Nephron (organoid): Measurements from ENCODE around the gene SPATA16.
A peak's percentile ranks its signal among the peaks of the same experiment; 100 is the strongest.

Experiments
- H3K27ac Mint-ChIP-seq, 3 experiments: 2 replicates each; pipeline ENCODE4 v1.8.0; 2020; ENCODE audit warnings: mixed read lengths in 3 of 3, mild to moderate bottlenecking in 2 of 3, moderate library complexity in 1 of 3
- H3K27me3 Mint-ChIP-seq: 2 replicates; pipeline ENCODE4 v1.8.0; 2021; ENCODE audit warnings: low read depth, mild to moderate bottlenecking, moderate library complexity, mixed read lengths
- H3K36me3 Mint-ChIP-seq: 2 replicates; pipeline ENCODE4 v1.8.0; 2020; ENCODE audit warnings: low read depth, mixed read lengths
- H3K4me1 Mint-ChIP-seq: 2 replicates; pipeline ENCODE4 v1.8.0; 2020; ENCODE audit warnings: mixed read lengths
- H3K4me3 Mint-ChIP-seq, 3 experiments: 2 replicates each; pipeline ENCODE4 v1.8.0; 2020; ENCODE audit warnings: mild to moderate bottlenecking in 3 of 3, mixed read lengths in 3 of 3, moderate library complexity in 2 of 3
- H3K9me3 Mint-ChIP-seq: 2 replicates; pipeline ENCODE4 v1.8.0; 2020; ENCODE audit warnings: mixed read lengths
- TF ChIP-seq, protein P1 (sequence below), 3 experiments: fragments of 200-600 bp; sonication (generic); IDR thresholded peaks; one replicate each; pipeline ENCODE4 v1.5.0; 2021; ENCODE audit warnings: antibody characterized with exemption in 3 of 3; ENCODE audit not compliant: unreplicated experiment in 3 of 3

SPATA16 gene

DNA sequence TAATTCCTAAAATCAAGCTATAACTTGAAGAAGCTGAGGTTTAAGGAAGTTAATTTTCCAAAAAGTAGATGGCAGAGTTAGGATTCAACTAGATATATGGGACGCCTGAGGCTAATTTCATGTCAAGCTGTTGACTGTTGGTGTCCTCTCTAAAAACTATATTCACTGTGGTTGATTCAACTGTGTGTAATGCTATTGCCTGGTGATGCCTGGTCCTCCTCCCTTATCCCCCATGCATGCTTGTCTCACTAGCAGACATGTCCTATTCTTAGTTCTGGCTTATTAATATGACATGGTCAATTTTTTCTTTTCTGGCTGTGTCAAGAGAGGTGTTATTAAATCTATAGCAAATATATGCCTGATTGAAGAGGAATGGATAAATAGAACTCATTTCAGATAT, 156.1 kb downstream of the SPATA16 start:
- no peaks in the 10 kb centered on the region for H3K36me3 Mint-ChIP-seq
- H3K27me3 Mint-ChIP-seq: no peaks in the 10 kb centered on the region
- H3K9me3 Mint-ChIP-seq: no peaks in the 10 kb centered on the region
- TF ChIP-seq, protein P1, sequence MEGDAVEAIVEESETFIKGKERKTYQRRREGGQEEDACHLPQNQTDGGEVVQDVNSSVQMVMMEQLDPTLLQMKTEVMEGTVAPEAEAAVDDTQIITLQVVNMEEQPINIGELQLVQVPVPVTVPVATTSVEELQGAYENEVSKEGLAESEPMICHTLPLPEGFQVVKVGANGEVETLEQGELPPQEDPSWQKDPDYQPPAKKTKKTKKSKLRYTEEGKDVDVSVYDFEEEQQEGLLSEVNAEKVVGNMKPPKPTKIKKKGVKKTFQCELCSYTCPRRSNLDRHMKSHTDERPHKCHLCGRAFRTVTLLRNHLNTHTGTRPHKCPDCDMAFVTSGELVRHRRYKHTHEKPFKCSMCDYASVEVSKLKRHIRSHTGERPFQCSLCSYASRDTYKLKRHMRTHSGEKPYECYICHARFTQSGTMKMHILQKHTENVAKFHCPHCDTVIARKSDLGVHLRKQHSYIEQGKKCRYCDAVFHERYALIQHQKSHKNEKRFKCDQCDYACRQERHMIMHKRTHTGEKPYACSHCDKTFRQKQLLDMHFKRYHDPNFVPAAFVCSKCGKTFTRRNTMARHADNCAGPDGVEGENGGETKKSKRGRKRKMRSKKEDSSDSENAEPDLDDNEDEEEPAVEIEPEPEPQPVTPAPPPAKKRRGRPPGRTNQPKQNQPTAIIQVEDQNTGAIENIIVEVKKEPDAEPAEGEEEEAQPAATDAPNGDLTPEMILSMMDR (IDR thresholded peaks at IDR 0.05; ENCODE audit: unreplicated experiment in 3 of 3): no peak
- no peak overlapping the region for H3K27ac Mint-ChIP-seq
- H3K4me3 Mint-ChIP-seq: no peak overlapping the region
- no peaks in the 10 kb centered on the region for H3K4me1 Mint-ChIP-seq

DNA sequence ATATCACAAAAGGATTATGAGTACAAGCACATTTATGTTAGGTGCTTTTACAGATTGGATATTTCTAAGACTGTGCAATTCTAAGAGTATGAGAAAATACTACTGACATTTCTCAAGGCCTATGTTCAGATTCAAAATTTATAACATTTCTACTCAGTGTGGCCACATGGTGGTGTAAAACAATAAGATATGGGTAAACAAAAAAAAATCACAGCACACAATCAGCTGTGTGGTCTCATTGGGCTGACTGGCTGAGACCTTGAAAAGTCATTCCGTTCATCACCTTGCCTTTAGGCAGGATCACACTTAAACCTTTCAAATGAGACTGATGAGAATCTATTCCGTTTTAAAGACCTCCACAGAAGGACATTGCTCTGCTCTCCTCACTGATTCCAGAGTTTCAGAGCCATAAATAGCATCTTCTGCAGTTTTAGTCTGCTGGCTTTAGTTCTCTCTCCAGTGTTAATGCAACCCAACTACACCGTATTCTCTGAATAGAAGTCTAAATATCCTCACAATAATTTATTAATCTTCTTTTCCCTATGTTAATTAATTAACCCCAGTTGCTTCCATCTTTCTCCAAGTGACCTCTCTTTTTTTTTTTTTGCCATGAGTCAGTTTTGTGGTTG, 158.2 kb downstream of the SPATA16 start:
- no peaks in the 10 kb centered on the region for H3K9me3 Mint-ChIP-seq
- no peak overlapping the region for H3K4me3 Mint-ChIP-seq
- H3K36me3 Mint-ChIP-seq: no peaks in the 10 kb centered on the region
- H3K27ac Mint-ChIP-seq: no peak overlapping the region
- TF ChIP-seq, protein P1 (IDR thresholded peaks at IDR 0.05; ENCODE audit: unreplicated experiment in 3 of 3): peak in 2 of 3 experiments; percentile 14 to 20
- no peaks in the 10 kb centered on the region for H3K4me1 Mint-ChIP-seq
- H3K27me3 Mint-ChIP-seq: no peaks in the 10 kb centered on the region

DNA sequence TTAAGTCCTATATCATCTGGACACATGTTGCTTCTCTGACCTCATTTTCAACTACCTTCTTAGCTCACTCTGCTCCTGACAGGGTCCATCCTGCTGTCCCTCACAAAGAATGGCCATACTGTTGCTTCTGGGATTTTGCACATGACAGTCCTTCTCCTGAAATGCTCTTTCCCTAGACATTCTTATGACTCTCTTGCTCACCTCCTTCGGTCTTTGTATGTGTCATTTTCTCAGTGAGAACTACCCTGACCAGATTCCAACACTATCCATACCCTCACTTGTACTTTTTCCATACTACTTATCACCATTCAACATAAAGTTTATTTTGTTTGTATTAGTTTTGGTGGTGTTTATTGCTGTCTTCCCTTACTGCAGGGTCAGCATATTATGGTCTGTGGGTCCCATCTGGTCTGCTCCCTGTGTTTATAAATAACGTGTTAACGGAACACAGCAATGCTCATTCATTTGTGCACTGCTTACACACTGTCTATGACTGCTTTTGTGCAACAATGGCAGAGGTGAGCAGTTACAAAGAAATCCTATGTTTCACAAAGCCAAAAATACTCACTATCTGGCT, 159.5 kb downstream of the SPATA16 start:
- Mint-ChIP-seq H3K4me1 (no peaks in the 10 kb centered on the region), H3K4me3 (no peak overlapping the region), H3K27me3 (no peaks in the 10 kb centered on the region), H3K36me3 (no peaks in the 10 kb centered on the region), H3K9me3 (no peaks in the 10 kb centered on the region), H3K27ac (no peak overlapping the region)
- TF ChIP-seq, protein P1 (IDR thresholded peaks at IDR 0.05; ENCODE audit: unreplicated experiment in 3 of 3): no peak

DNA sequence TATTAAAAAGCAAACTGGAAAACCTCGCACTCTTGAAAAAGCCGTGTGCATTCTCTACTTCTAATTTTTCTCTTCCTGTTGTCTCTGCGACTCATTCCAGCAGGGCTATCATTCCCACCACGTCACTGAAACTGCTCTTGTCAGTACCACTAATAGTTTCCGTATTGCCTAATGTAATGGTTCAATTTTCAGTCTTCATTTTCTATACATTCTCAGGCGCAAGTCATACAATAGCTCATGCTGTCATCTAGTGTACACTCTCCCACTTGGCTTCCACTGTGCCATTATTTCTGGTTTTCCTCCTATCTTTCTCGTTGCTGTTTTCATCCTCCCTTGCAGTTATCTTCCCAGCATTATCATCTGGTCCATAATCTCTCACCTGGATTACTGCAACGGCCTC, 160.2 kb downstream of the SPATA16 start:
- no peak overlapping the region for H3K27ac Mint-ChIP-seq
- H3K4me3 Mint-ChIP-seq: no peak overlapping the region
- no peaks in the 10 kb centered on the region for H3K9me3 Mint-ChIP-seq
- H3K27me3 Mint-ChIP-seq: no peaks in the 10 kb centered on the region
- TF ChIP-seq, protein P1 (IDR thresholded peaks at IDR 0.05; ENCODE audit: unreplicated experiment in 3 of 3): no peak
- no peaks in the 10 kb centered on the region for H3K36me3 Mint-ChIP-seq
- no peaks in the 10 kb centered on the region for H3K4me1 Mint-ChIP-seq

DNA sequence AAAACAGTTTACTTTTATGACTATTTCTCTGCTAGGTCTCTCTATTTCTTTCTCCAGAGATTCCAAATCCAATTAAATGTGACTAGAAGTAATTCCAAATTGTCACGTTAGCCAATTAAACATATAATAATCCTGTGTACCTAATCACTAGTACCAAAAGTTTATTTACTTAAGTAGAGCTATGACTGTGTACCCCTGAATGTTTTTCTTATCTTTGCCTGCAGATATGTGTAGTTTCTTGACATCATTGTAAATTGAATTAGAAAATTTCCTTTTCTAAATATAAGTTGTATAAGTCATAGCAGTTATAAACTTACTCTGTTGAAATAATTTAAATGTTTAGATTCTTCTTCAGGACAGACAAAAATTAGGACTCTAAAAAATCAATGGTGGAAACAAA, 163.3 kb downstream of the SPATA16 start:
- Mint-ChIP-seq H3K4me3 (no peak overlapping the region), H3K4me1 (no peaks in the 10 kb centered on the region), H3K36me3 (no peaks in the 10 kb centered on the region), H3K27me3 (no peaks in the 10 kb centered on the region), H3K9me3 (no peaks in the 10 kb centered on the region), H3K27ac (no peak overlapping the region)
- TF ChIP-seq, protein P1 (IDR thresholded peaks at IDR 0.05; ENCODE audit: unreplicated experiment in 3 of 3): no peak

DNA sequence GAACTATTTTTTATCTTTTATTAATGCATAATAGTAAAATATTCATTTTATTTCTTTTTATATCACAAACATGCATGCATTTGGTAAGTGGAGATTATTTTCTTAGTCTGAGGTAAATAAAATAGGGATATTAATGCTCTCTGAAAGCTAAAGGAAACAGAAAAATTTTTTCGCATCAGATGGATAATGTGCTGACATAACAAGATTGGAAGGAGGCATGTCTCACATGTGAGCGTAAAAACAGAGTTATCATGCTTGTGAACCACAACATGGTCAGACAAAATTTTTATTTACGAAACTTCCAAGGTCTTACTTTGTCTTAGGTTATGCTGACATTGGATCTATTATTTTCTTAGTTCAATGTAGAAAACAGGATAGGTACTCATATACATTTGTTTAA, 166.1 kb downstream of the SPATA16 start:
- no peaks in the 10 kb centered on the region for H3K9me3 Mint-ChIP-seq
- H3K27me3 Mint-ChIP-seq: no peaks in the 10 kb centered on the region
- TF ChIP-seq, protein P1 (IDR thresholded peaks at IDR 0.05; ENCODE audit: unreplicated experiment in 3 of 3): no peak
- no peaks in the 10 kb centered on the region for H3K36me3 Mint-ChIP-seq
- H3K27ac Mint-ChIP-seq: no peak overlapping the region
- no peaks in the 10 kb centered on the region for H3K4me1 Mint-ChIP-seq
- H3K4me3 Mint-ChIP-seq: no peak overlapping the region
